Calu3 (cell line): ENCODE results near the gene PLD5. TPM values are rescaled to one million over a fixed set of nuclear protein-coding genes. Genes with fewer than 3 reads are reported as not detected.

Experiments used
- BruUV-seq: library from RNA; stranded (reverse); fragments of 400-500 nt; replicated peaks from 2 replicates; lab custom pipeline; 2021; lab: Mats Ljungman, UMichigan
- CTCF ChIA-PET: fragments of 300-600 bp; sonication (Branson Sonifier 250); formaldehyde crosslinking; loops from one replicate; lab custom pipeline; 2022; ENCODE audit warnings: antibody characterized with exemption; lab: Charles Lee
- DNase-seq: peaks from one replicate; pipeline ENCODE4 v3.0.0; 2022
- H3K27ac Mint-ChIP-seq: one replicate; pipeline ENCODE4 v1.8.0; 2022; ENCODE audit warnings: mixed read lengths; ENCODE audit not compliant: unreplicated experiment
- H3K27me3 Mint-ChIP-seq: one replicate; pipeline ENCODE4 v1.8.0; 2022; ENCODE audit warnings: mixed read lengths; ENCODE audit not compliant: unreplicated experiment
- H3K36me3 Mint-ChIP-seq: one replicate; pipeline ENCODE4 v1.8.0; 2022; ENCODE audit warnings: mild to moderate bottlenecking, moderate library complexity, mixed read lengths; ENCODE audit not compliant: insufficient read depth, unreplicated experiment
- H3K4me1 Mint-ChIP-seq: one replicate; pipeline ENCODE4 v1.8.0; 2022; ENCODE audit warnings: mild to moderate bottlenecking, low read depth, mixed read lengths; ENCODE audit not compliant: unreplicated experiment
- H3K4me3 Mint-ChIP-seq: one replicate; pipeline ENCODE4 v1.8.0; 2022; ENCODE audit warnings: mild to moderate bottlenecking, low read depth, moderate library complexity, mixed read lengths; ENCODE audit not compliant: unreplicated experiment
- H3K9me3 Mint-ChIP-seq: one replicate; pipeline ENCODE4 v1.8.0; 2022; ENCODE audit warnings: low read depth, mixed read lengths; ENCODE audit not compliant: unreplicated experiment
- CTCF ChIP-seq: fragments of 200-600 bp; IDR thresholded peaks from one replicate; pipeline ENCODE4 v1.8.0; 2022; ENCODE audit warnings: antibody characterized with exemption; ENCODE audit not compliant: unreplicated experiment
- intact Hi-C: fragments of 100-400 bp; cut with micrococcal nuclease; formaldehyde crosslinking; loops from one replicate; pipeline ENCODE4 v1.10.0; 2022; ENCODE audit not compliant: unreplicated experiment
- total RNA-seq: library from RNA; stranded (reverse); gene quantifications from 2 replicates; pipeline ENCODE4 v1.2.3, GENCODE V29; 2022

Gene PLD5
- total RNA-seq, 1 experiment from 2014 or later, result 2.4 TPM

GRCh38 chr1:242243472-242243871 lies 281.0 kb downstream of the PLD5 start:
- DNase-seq, result no peak
- CTCF ChIA-PET, result no interaction called here
- Mint-ChIP-seq H3K27ac (no peak overlapping the region), H3K4me3 (no peak overlapping the region), H3K9me3 (no peaks in the 10 kb centered on the region), H3K4me1 (peaks cover 11% of the 10 kb centered on the region), H3K36me3 (no peaks in the 10 kb centered on the region), H3K27me3 (no peaks in the 10 kb centered on the region)
- no TSS peak for BruUV-seq
- no peak for TF ChIP-seq CTCF
- intact Hi-C loops, result loop anchor here (5.0 kb wide), 1 partner anchor 96 kb away; no protein-coding TSS in a partner anchor

GRCh38 chr1:242242983-242243382 lies 281.5 kb downstream of the PLD5 start:
- no peaks in the 10 kb centered on the region for H3K27me3 Mint-ChIP-seq
- intact Hi-C loops, result loop anchor here (5.0 kb wide), 1 partner anchor 96 kb away; no protein-coding TSS in a partner anchor
- H3K27ac Mint-ChIP-seq, result no peak overlapping the region
- DNase-seq, result no peak
- no TSS peak for BruUV-seq
- no peaks in the 10 kb centered on the region for H3K9me3 Mint-ChIP-seq
- TF ChIP-seq CTCF, result no peak
- H3K4me1 Mint-ChIP-seq, result peaks cover 11% of the 10 kb centered on the region
- CTCF ChIA-PET, result no interaction called here
- no peak overlapping the region for H3K4me3 Mint-ChIP-seq
- no peaks in the 10 kb centered on the region for H3K36me3 Mint-ChIP-seq

- intact Hi-C loops, result loop anchor here (5.0 kb wide), 1 partner anchor 95 kb away; no protein-coding TSS in a partner anchor
- no peak for DNase-seq
- H3K4me1 Mint-ChIP-seq, result peaks cover 11% of the 10 kb centered on the region
- H3K27me3 Mint-ChIP-seq, result no peaks in the 10 kb centered on the region
- H3K9me3 Mint-ChIP-seq, result no peaks in the 10 kb centered on the region
- CTCF ChIA-PET, result no interaction called here
- no peak for TF ChIP-seq CTCF
- no peak overlapping the region for H3K27ac Mint-ChIP-seq
- BruUV-seq, result no TSS peak
- H3K36me3 Mint-ChIP-seq, result no peaks in the 10 kb centered on the region
- no peak overlapping the region for H3K4me3 Mint-ChIP-seq
Observed at GRCh38 chr1:242241936-242242335, 282.6 kb downstream of the PLD5 start.

GRCh38 chr1:242240691-242241090 lies 283.8 kb downstream of the PLD5 start:
- TF ChIP-seq CTCF, result no peak
- BruUV-seq, result no TSS peak
- H3K27me3 Mint-ChIP-seq, result no peaks in the 10 kb centered on the region

More at GRCh38 chr1:242240691-242241090, 283.8 kb downstream of the PLD5 start:
- H3K36me3 Mint-ChIP-seq, result no peaks in the 10 kb centered on the region
- peaks cover 11% of the 10 kb centered on the region for H3K4me1 Mint-ChIP-seq
- no peak overlapping the region for H3K27ac Mint-ChIP-seq
- intact Hi-C loops, result loop anchor here (5.0 kb wide), 1 partner anchor 93 kb away; no protein-coding TSS in a partner anchor
- no peaks in the 10 kb centered on the region for H3K9me3 Mint-ChIP-seq
- DNase-seq, result no peak
- H3K4me3 Mint-ChIP-seq, result no peak overlapping the region
- CTCF ChIA-PET, result no interaction called here
